HUES48 (cell line): ENCODE results near the gene DVL2.

Experiments
- H3K27ac ChIP-seq: one replicate; pipeline ENCODE4 v1.7.0; 2013; ENCODE audit warnings: low read depth, low read length, inconsistent platforms
- H3K27me3 ChIP-seq: 2 replicates; pipeline ENCODE4 v1.6.1; 2013; ENCODE audit warnings: mild to moderate bottlenecking, low read length; ENCODE audit not compliant: control insufficient read depth, insufficient read depth
- H3K36me3 ChIP-seq: 2 replicates; pipeline ENCODE4 v1.6.1; 2013; ENCODE audit warnings: low read length; ENCODE audit not compliant: control insufficient read depth, insufficient read depth
- H3K4me1 ChIP-seq: 2 replicates; pipeline ENCODE4 v1.6.1; 2013; ENCODE audit warnings: mild to moderate bottlenecking, low read length; ENCODE audit not compliant: control insufficient read depth, insufficient read depth
- H3K4me3 ChIP-seq: 2 replicates; pipeline ENCODE4 v1.5.1; 2013; ENCODE audit warnings: mild to moderate bottlenecking, low read depth, low read length
- H3K9ac ChIP-seq: 2 replicates; pipeline ENCODE4 v1.6.1; 2013; ENCODE audit warnings: mild to moderate bottlenecking, low read depth, low read length, moderate library complexity
- H3K9me3 ChIP-seq: 2 replicates; pipeline ENCODE4 v1.6.1; 2013; ENCODE audit warnings: low read length; ENCODE audit not compliant: control insufficient read depth, insufficient read depth

DVL2 gene

GRCh38 chr17:7235693-7236665, 1.7 kb upstream of the DVL2 start:
- H3K4me1 ChIP-seq = peaks cover 14% of the 10 kb centered on the region

GRCh38 chr17:7233701-7234082, 625 bp downstream of the DVL2 start:
- no peaks in the 10 kb centered on the region for H3K27me3 ChIP-seq
- peak overlapping the region; percentile 77 for H3K9ac ChIP-seq
- peaks cover 11% of the 10 kb centered on the region for H3K4me1 ChIP-seq
- peaks cover 48% of the 10 kb centered on the region for H3K36me3 ChIP-seq
- peak overlapping the region; percentile 94 for H3K4me3 ChIP-seq
- H3K9me3 ChIP-seq = no peaks in the 10 kb centered on the region
- peak overlapping the region; percentile 94 for H3K27ac ChIP-seq

More at GRCh38 chr17:7235693-7236665, 1.7 kb upstream of the DVL2 start:
- H3K9me3 ChIP-seq = no peaks in the 10 kb centered on the region
- H3K9ac ChIP-seq = no peak overlapping the region
- peak overlapping the region; percentile 94 for H3K27ac ChIP-seq
- no peaks in the 10 kb centered on the region for H3K27me3 ChIP-seq
- no peak overlapping the region for H3K4me3 ChIP-seq
- H3K36me3 ChIP-seq = peaks cover 37% of the 10 kb centered on the region

- H3K9me3 ChIP-seq = no peaks in the 10 kb centered on the region
- H3K36me3 ChIP-seq = peaks cover 62% of the 10 kb centered on the region
- peaks cover 7% of the 10 kb centered on the region for H3K4me1 ChIP-seq
- no peak overlapping the region for H3K9ac ChIP-seq
- no peak overlapping the region for H3K27ac ChIP-seq
- H3K4me3 ChIP-seq = no peak overlapping the region
- H3K27me3 ChIP-seq = no peaks in the 10 kb centered on the region
Measured at GRCh38 chr17:7232114-7232513, 2.2 kb downstream of the DVL2 start.

GRCh38 chr17:7229504-7229903, 4.8 kb downstream of the DVL2 start:
- Histone ChIP-seq H3K27me3 (no peaks in the 10 kb centered on the region), H3K36me3 (peaks cover 63% of the 10 kb centered on the region)

GRCh38 chr17:7228920-7229319, 5.4 kb downstream of the DVL2 start:
- Histone ChIP-seq H3K4me3 (no peak overlapping the region), H3K9me3 (no peaks in the 10 kb centered on the region), H3K27ac (no peak overlapping the region), H3K27me3 (no peaks in the 10 kb centered on the region), H3K9ac (no peak overlapping the region), H3K4me1 (peaks cover 6% of the 10 kb centered on the region; the same call in 1 of the 2 replicates), H3K36me3 (peaks cover 67% of the 10 kb centered on the region)

More at GRCh38 chr17:7229504-7229903, 4.8 kb downstream of the DVL2 start:
- Histone ChIP-seq H3K4me3 (no peak overlapping the region), H3K27ac (no peak overlapping the region), H3K9ac (no peak overlapping the region), H3K9me3 (no peaks in the 10 kb centered on the region), H3K4me1 (peaks cover 6% of the 10 kb centered on the region; the same call in 1 of the 2 replicates)

- Histone ChIP-seq H3K4me3 (no peak overlapping the region), H3K27ac (no peak overlapping the region), H3K4me1 (no peaks in the 10 kb centered on the region), H3K36me3 (peaks cover 85% of the 10 kb centered on the region), H3K27me3 (no peaks in the 10 kb centered on the region), H3K9ac (no peak overlapping the region), H3K9me3 (no peaks in the 10 kb centered on the region)
Measured at GRCh38 chr17:7226721-7227710, 7.3 kb downstream of the DVL2 start.

- Histone ChIP-seq H3K9ac (no peak overlapping the region), H3K4me3 (no peak overlapping the region), H3K9me3 (no peaks in the 10 kb centered on the region)
Measured at GRCh38 chr17:7225711-7226331, 8.5 kb downstream of the DVL2 start.

GRCh38 chr17:7224661-7225111, 9.6 kb downstream of the DVL2 start:
- Histone ChIP-seq H3K27me3 (no peaks in the 10 kb centered on the region), H3K9ac (no peak overlapping the region), H3K27ac (peak overlapping the region; percentile 40), H3K4me1 (0 out of 2 replicates have a peak, but pooled peaks cover 5% of the 10 kb centered on the region), H3K36me3 (peaks cover 85% of the 10 kb centered on the region), H3K9me3 (no peaks in the 10 kb centered on the region), H3K4me3 (no peak overlapping the region)

More at GRCh38 chr17:7225711-7226331, 8.5 kb downstream of the DVL2 start:
- peaks cover 96% of the 10 kb centered on the region for H3K36me3 ChIP-seq
- H3K4me1 ChIP-seq = no peaks in the 10 kb centered on the region
- H3K27me3 ChIP-seq = no peaks in the 10 kb centered on the region
- no peak overlapping the region for H3K27ac ChIP-seq

- Histone ChIP-seq H3K27ac (no peak overlapping the region), H3K9ac (no peak overlapping the region), H3K36me3 (peaks cover 79% of the 10 kb centered on the region), H3K27me3 (no peaks in the 10 kb centered on the region), H3K9me3 (no peaks in the 10 kb centered on the region), H3K4me3 (no peak overlapping the region), H3K4me1 (peaks cover 10% of the 10 kb centered on the region)
Measured at GRCh38 chr17:7224110-7224509, 10.2 kb downstream of the DVL2 start.

- H3K4me1 ChIP-seq = peaks cover 10% of the 10 kb centered on the region
- no peak overlapping the region for H3K9ac ChIP-seq
- peaks cover 72% of the 10 kb centered on the region for H3K36me3 ChIP-seq
- no peak overlapping the region for H3K27ac ChIP-seq
- H3K9me3 ChIP-seq = no peaks in the 10 kb centered on the region
- H3K4me3 ChIP-seq = no peak overlapping the region
- no peaks in the 10 kb centered on the region for H3K27me3 ChIP-seq
Measured at GRCh38 chr17:7223375-7223774, 10.9 kb downstream of the DVL2 start.
